ENCODE measurements around the gene ZMAT5.

The ZMAT5 gene

GRCh38 chr22:29697853-29698598, 68.8 kb downstream of the ZMAT5 start:
- in situ Hi-C loops (cut with MboI; ENCODE audit: low sequenced_read_pairs, unreplicated experiment), result no loop called here
- no peak for TF ChIP-seq CTCF (IDR thresholded peaks at IDR 0.05; ENCODE audit: borderline replicate concordance, control extremely low read depth, extremely low read depth, insufficient read depth, missing control alignments)
- DNase-seq (ENCODE audit: low spot score), result no peak

- in situ Hi-C loops (cut with MboI; ENCODE audit: low sequenced_read_pairs, unreplicated experiment), result no loop called here
- DNase-seq (ENCODE audit: low spot score), result no peak
- TF ChIP-seq CTCF (IDR thresholded peaks at IDR 0.05; ENCODE audit: borderline replicate concordance, control extremely low read depth, extremely low read depth, insufficient read depth, missing control alignments), result no peak
Measured at GRCh38 chr22:29695129-29695926, 71.5 kb downstream of the ZMAT5 start.

GRCh38 chr22:29693671-29694070, 73.1 kb downstream of the ZMAT5 start:
- no peak for TF ChIP-seq CTCF (IDR thresholded peaks at IDR 0.05; ENCODE audit: borderline replicate concordance, control extremely low read depth, extremely low read depth, insufficient read depth, missing control alignments)
- DNase-seq (ENCODE audit: low spot score), result no peak
- in situ Hi-C loops (cut with MboI; ENCODE audit: low sequenced_read_pairs, unreplicated experiment), result no loop called here

GRCh38 chr22:29693161-29693560, 73.6 kb downstream of the ZMAT5 start:
- in situ Hi-C loops (cut with MboI; ENCODE audit: low sequenced_read_pairs, unreplicated experiment), result no loop called here
- no peak for DNase-seq (ENCODE audit: low spot score)
- no peak for TF ChIP-seq CTCF (IDR thresholded peaks at IDR 0.05; ENCODE audit: borderline replicate concordance, control extremely low read depth, extremely low read depth, insufficient read depth, missing control alignments)

GRCh38 chr22:29692327-29692640, 74.5 kb downstream of the ZMAT5 start:
- in situ Hi-C loops (cut with MboI; ENCODE audit: low sequenced_read_pairs, unreplicated experiment), result no loop called here
- no peak for TF ChIP-seq CTCF (IDR thresholded peaks at IDR 0.05; ENCODE audit: borderline replicate concordance, control extremely low read depth, extremely low read depth, insufficient read depth, missing control alignments)
- DNase-seq (ENCODE audit: low spot score), result no peak

- TF ChIP-seq CTCF (IDR thresholded peaks at IDR 0.05; ENCODE audit: borderline replicate concordance, control extremely low read depth, extremely low read depth, insufficient read depth, missing control alignments), result peak; percentile 3
- in situ Hi-C loops (cut with MboI; ENCODE audit: low sequenced_read_pairs, unreplicated experiment), result no loop called here
- no peak for DNase-seq (ENCODE audit: low spot score)
Measured at GRCh38 chr22:29691636-29692326, 75.0 kb downstream of the ZMAT5 start.
